Type B pancreatic cell (in vitro differentiated cells): Measurements from ENCODE around the gene CCNQ. TPM values are rescaled to one million over a fixed set of nuclear protein-coding genes. Genes with fewer than 3 reads are reported as not detected.

Source experiments
- DNase-seq: peaks from one replicate; pipeline ENCODE4 v3.0.0; 2021; ENCODE audit warnings: mixed read lengths; ENCODE audit not compliant: unreplicated experiment; ENCODE audit errors: extremely low spot score
- H3K27ac Mint-ChIP-seq: 2 replicates; pipeline ENCODE4 v1.8.0; 2021; ENCODE audit warnings: mild to moderate bottlenecking, mixed read lengths
- H3K27me3 Mint-ChIP-seq: 2 replicates; pipeline ENCODE4 v1.8.0; 2021; ENCODE audit warnings: mixed read lengths
- H3K36me3 Mint-ChIP-seq: 2 replicates; pipeline ENCODE4 v1.8.0; 2021; ENCODE audit warnings: mixed read lengths
- H3K4me1 Mint-ChIP-seq: one replicate; pipeline ENCODE4 v1.8.0; 2021; ENCODE audit warnings: mixed read lengths; ENCODE audit not compliant: unreplicated experiment
- H3K4me3 Mint-ChIP-seq: 2 replicates; pipeline ENCODE4 v1.8.0; 2021; ENCODE audit warnings: mild to moderate bottlenecking, mixed read lengths
- H3K9me3 Mint-ChIP-seq: 2 replicates; pipeline ENCODE4 v1.8.0; 2021; ENCODE audit warnings: mixed read lengths
- total RNA-seq: library from RNA; stranded (reverse); gene quantifications from 2 replicates; pipeline ENCODE4 v1.2.1, GENCODE V29; 2021; ENCODE audit warnings: low replicate concordance
- TF ChIP-seq, protein P1 (sequence below): fragments of 200-600 bp; sonication (generic); conservative IDR thresholded peaks from 2 replicates; pipeline ENCODE4 v1.5.0; 2021; ENCODE audit warnings: antibody characterized with exemption, mild to moderate bottlenecking

Gene CCNQ
- total RNA-seq, 1 donor from 2014 or later, result 19.0 TPM

DNA sequence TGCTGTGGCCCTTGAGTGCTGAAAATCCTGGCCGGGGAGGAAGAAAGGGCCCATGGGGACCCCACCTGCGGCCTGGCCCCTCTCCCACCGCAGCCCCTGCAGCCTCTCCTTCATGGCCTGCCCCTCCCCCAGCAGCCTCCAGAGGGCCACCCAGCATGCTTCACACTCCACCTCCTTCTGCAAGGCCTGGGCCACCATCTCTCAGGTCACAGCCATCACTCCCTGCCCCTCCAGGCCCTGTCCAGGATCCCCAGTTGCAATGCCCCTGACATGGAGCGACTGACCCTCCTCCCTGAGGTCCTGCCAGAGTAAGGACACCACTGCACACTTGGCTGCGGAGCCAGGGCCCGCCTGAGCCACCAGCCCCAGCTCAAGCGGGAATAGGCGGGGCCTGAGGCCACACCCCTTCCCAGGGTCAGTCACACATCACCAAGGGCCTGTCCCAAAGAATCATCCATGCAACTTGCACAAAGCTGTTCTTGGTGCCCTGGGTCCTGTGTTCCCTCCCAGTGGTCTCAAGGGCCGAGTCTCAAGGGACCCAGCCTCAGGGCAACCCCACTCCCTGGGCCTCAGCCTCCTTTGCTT lies 32.9 kb downstream of the CCNQ start:
- no peaks in the 10 kb centered on the region for H3K4me1 Mint-ChIP-seq
- no peak for DNase-seq
- no peaks in the 10 kb centered on the region for H3K36me3 Mint-ChIP-seq
- H3K27me3 Mint-ChIP-seq, result no peaks in the 10 kb centered on the region
- H3K27ac Mint-ChIP-seq, result no peak overlapping the region
- TF ChIP-seq, protein P1, sequence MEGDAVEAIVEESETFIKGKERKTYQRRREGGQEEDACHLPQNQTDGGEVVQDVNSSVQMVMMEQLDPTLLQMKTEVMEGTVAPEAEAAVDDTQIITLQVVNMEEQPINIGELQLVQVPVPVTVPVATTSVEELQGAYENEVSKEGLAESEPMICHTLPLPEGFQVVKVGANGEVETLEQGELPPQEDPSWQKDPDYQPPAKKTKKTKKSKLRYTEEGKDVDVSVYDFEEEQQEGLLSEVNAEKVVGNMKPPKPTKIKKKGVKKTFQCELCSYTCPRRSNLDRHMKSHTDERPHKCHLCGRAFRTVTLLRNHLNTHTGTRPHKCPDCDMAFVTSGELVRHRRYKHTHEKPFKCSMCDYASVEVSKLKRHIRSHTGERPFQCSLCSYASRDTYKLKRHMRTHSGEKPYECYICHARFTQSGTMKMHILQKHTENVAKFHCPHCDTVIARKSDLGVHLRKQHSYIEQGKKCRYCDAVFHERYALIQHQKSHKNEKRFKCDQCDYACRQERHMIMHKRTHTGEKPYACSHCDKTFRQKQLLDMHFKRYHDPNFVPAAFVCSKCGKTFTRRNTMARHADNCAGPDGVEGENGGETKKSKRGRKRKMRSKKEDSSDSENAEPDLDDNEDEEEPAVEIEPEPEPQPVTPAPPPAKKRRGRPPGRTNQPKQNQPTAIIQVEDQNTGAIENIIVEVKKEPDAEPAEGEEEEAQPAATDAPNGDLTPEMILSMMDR, result no peak
- no peak overlapping the region for H3K4me3 Mint-ChIP-seq
- no peaks in the 10 kb centered on the region for H3K9me3 Mint-ChIP-seq

DNA sequence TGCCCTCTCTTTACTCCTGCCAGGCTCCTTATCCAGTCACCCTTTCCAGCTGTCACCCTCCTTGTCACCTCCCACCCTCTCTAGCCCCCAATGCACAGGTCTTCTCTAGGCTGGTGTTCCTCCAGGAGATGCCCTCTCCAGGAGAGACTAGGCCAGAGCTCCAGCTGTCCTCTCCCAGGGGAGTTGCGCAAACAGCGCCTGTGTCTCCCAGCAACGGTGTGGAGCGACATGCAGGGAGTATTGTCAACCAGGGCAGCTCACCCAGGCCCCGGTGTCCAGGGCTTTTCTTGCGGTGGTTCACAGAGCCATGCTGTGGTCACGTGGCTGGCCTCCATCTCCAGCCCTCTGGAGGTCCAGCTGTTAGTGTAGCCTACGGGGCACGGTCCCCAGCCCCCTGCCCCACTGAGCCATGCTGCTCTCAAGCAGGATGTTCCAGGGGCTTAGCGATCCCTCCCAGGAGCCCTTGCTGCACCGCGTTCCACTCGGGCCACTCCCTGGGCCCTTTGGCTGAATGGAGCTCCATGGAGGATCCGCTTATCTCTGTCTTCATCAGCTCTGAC lies 34.8 kb downstream of the CCNQ start:
- Mint-ChIP-seq H3K36me3 (no peaks in the 10 kb centered on the region), H3K27ac (peak overlapping the region; percentile 82), H3K27me3 (no peaks in the 10 kb centered on the region), H3K4me3 (no peak overlapping the region), H3K4me1 (no peaks in the 10 kb centered on the region), H3K9me3 (no peaks in the 10 kb centered on the region)
- TF ChIP-seq, protein P1, result no peak
- no peak for DNase-seq

DNA sequence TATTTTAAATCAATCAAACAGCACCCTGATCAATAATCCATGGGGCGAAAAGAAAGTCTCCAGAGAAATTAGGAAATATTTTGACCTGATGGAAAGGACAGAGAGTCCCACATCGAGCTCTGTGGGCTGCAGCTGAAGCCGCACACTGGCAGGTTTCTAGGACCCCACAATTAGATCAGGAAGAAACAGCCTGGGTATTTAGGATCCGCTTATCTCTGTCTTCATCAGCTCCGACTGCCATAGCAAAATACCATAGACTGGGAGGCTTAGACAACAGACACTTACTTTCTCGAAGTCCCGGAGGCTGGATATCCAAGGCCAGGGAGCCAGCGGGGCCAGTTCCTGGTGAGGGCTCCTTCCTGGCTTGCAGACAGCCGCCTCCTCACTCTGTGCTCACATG lies 36.4 kb downstream of the CCNQ start:
- H3K27ac Mint-ChIP-seq, result no peak overlapping the region
- TF ChIP-seq, protein P1, result no peak
- H3K9me3 Mint-ChIP-seq, result no peaks in the 10 kb centered on the region
- no peaks in the 10 kb centered on the region for H3K27me3 Mint-ChIP-seq
- H3K4me1 Mint-ChIP-seq, result no peaks in the 10 kb centered on the region
- no peak overlapping the region for H3K4me3 Mint-ChIP-seq
- DNase-seq, result no peak
- no peaks in the 10 kb centered on the region for H3K36me3 Mint-ChIP-seq

DNA sequence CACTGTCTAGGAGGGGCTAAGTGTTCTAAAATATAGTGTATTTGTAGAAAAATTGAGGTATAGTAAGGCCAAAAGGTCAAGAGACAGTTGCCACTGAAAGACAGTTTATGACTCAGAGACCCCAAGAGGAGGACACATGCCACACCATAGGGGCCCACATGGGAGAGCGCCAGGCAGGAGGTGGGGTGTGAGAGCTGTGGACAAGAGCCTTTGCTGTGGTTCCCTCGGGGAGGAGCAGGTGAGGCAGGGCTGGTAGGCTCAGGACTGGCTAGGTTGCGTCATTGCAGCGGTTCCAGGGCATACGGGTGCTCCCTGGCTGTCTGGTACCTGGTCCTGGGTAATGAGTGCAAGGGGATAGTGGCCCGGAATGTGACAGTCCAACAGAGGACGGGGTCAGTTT lies 37.6 kb downstream of the CCNQ start:
- no peak for DNase-seq
- no peak overlapping the region for H3K4me3 Mint-ChIP-seq
- H3K27me3 Mint-ChIP-seq, result no peaks in the 10 kb centered on the region
- H3K27ac Mint-ChIP-seq, result no peak overlapping the region
- H3K36me3 Mint-ChIP-seq, result no peaks in the 10 kb centered on the region
- H3K4me1 Mint-ChIP-seq, result no peaks in the 10 kb centered on the region
- TF ChIP-seq, protein P1, result no peak
- no peaks in the 10 kb centered on the region for H3K9me3 Mint-ChIP-seq

DNA sequence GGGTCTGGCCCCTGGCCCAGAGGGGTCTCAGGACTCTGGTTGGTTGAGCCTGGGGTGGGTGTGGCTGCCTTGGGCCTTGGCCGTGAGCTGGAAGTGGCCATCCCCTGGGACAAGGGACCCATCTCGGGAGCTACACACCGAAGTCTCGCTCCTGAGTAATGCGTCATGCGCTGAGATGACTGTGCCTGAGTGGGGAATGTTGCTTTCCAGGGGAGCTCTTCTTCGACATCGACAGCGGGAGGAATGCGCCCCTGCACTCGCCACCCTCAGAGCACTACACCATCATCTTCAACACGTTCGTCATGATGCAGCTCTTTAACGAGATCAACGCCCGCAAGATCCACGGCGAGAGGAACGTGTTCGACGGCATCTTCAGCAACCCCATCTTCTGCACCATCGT lies 38.5 kb downstream of the CCNQ start:
- no peaks in the 10 kb centered on the region for H3K4me1 Mint-ChIP-seq
- no peaks in the 10 kb centered on the region for H3K27me3 Mint-ChIP-seq
- TF ChIP-seq, protein P1, result no peak
- H3K27ac Mint-ChIP-seq, result no peak overlapping the region
- H3K4me3 Mint-ChIP-seq, result no peak overlapping the region
- no peak for DNase-seq
- no peaks in the 10 kb centered on the region for H3K36me3 Mint-ChIP-seq
- H3K9me3 Mint-ChIP-seq, result no peaks in the 10 kb centered on the region

DNA sequence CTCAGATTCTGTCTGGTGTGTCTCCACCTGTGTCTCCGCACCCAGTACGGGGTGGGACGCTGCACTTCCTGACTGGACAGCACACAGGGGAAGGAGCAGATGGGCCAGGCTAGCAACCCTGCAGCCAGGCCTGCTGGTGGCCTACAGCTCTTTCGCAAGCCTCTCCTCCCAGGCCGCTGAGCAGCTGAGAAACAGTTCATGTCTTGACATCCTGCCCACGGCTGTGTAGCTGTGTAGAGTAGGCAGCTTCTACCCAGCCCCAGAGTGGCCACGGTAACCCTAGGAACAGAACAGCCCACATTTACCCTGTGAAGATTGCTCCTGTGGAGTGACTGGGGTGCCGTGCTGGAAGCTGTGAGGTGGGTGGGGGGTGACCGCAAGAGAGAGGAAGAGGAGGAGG lies 38.9 kb downstream of the CCNQ start:
- TF ChIP-seq, protein P1, result no peak
- Mint-ChIP-seq H3K4me3 (no peak overlapping the region), H3K36me3 (no peaks in the 10 kb centered on the region), H3K27me3 (no peaks in the 10 kb centered on the region), H3K9me3 (no peaks in the 10 kb centered on the region), H3K4me1 (no peaks in the 10 kb centered on the region), H3K27ac (no peak overlapping the region)
- DNase-seq, result no peak
